Body of pancreas (tissue), 4 donors: ENCODE results near the gene MDFIC2.

Source experiments
- CTCF ChIP-seq, 7 experiments: fragments of 450-650 bp in 4 of 7; fragments of 200-600 bp in 3 of 7; sonication (generic) in 3 of 7; IDR thresholded peaks; one replicate each; pipeline ENCODE4 v1.5.1; 2016 to 2019; ENCODE audit warnings: antibody characterized with exemption in 7 of 7
- POLR2A ChIP-seq, 3 donors: fragments of 450-650 bp; IDR thresholded peaks; one replicate each; pipeline ENCODE4 v1.6.1; 2016; ENCODE audit warnings: antibody characterized with exemption in 3 of 3, mild to moderate bottlenecking in 2 of 3

GRCh38 chr3:70273492-70273891, 38.9 kb downstream of the MDFIC2 start:
- TF ChIP-seq CTCF (IDR thresholded peaks at IDR 0.05), result no peak
- TF ChIP-seq POLR2A (IDR thresholded peaks at IDR 0.05), result no peak
